ENCODE data around the gene TDRD9.

TDRD9 gene

GRCh38 chr14:103881268-103882201, 46.7 kb upstream of the TDRD9 start:
- Histone ChIP-seq H3K27me3 (peaks cover 71% of the 10 kb centered on the region), H3K9me3 (no peaks in the 10 kb centered on the region), H3K4me3 (ENCODE audit: low read depth in 1 of 2, low read length in 1 of 2) (no peak overlapping the region), H3K4me1 (ENCODE audit: control insufficient read depth in 1 of 2, insufficient read depth in 1 of 2, low read depth in 1 of 2, low read length in 1 of 2) (peaks cover 9 to 11% of the 10 kb centered on the region in 2 experiments), H3K36me3 (no peaks in the 10 kb centered on the region), H3K27ac (no peak overlapping the region)
- TF ChIP-seq CTCF (IDR thresholded peaks at IDR 0.05): no peak

- Histone ChIP-seq H3K27ac (no peak overlapping the region), H3K27me3 (peaks cover 64% of the 10 kb centered on the region), H3K4me1 (ENCODE audit: control insufficient read depth in 1 of 2, insufficient read depth in 1 of 2, low read depth in 1 of 2, low read length in 1 of 2) (peaks cover 9 to 11% of the 10 kb centered on the region in 2 experiments), H3K4me3 (ENCODE audit: low read depth in 1 of 2, low read length in 1 of 2) (no peak overlapping the region), H3K9me3 (no peaks in the 10 kb centered on the region), H3K36me3 (no peaks in the 10 kb centered on the region)
- TF ChIP-seq CTCF (IDR thresholded peaks at IDR 0.05): no peak
Observed at GRCh38 chr14:103882503-103883262, 45.6 kb upstream of the TDRD9 start.

GRCh38 chr14:103883263-103883523, 45.1 kb upstream of the TDRD9 start:
- Histone ChIP-seq H3K4me1 (ENCODE audit: control insufficient read depth in 1 of 2, insufficient read depth in 1 of 2, low read depth in 1 of 2, low read length in 1 of 2) (peaks cover 9 to 11% of the 10 kb centered on the region in 2 experiments), H3K27me3 (peaks cover 60% of the 10 kb centered on the region), H3K36me3 (no peaks in the 10 kb centered on the region), H3K9me3 (no peaks in the 10 kb centered on the region), H3K4me3 (ENCODE audit: low read depth in 1 of 2, low read length in 1 of 2) (no peak overlapping the region), H3K27ac (no peak overlapping the region)
- TF ChIP-seq CTCF (IDR thresholded peaks at IDR 0.05): no peak

GRCh38 chr14:103884854-103885253, 43.4 kb upstream of the TDRD9 start:
- no peaks in the 10 kb centered on the region for H3K9me3 ChIP-seq
- no peak overlapping the region for H3K4me3 ChIP-seq (ENCODE audit: low read depth in 1 of 2, low read length in 1 of 2)
- H3K27me3 ChIP-seq: peaks cover 43% of the 10 kb centered on the region
- H3K36me3 ChIP-seq: no peaks in the 10 kb centered on the region
- no peak for TF ChIP-seq CTCF (IDR thresholded peaks at IDR 0.05)
- H3K27ac ChIP-seq: no peak overlapping the region
- H3K4me1 ChIP-seq (ENCODE audit: control insufficient read depth in 1 of 2, insufficient read depth in 1 of 2, low read depth in 1 of 2, low read length in 1 of 2): peaks cover 7 to 8% of the 10 kb centered on the region in 2 experiments

GRCh38 chr14:103885509-103885932, 42.7 kb upstream of the TDRD9 start:
- peaks cover under 1 to 1% of the 10 kb centered on the region in 2 experiments for H3K4me1 ChIP-seq (ENCODE audit: control insufficient read depth in 1 of 2, insufficient read depth in 1 of 2, low read depth in 1 of 2, low read length in 1 of 2)
- H3K27me3 ChIP-seq: peaks cover 36% of the 10 kb centered on the region
- no peaks in the 10 kb centered on the region for H3K9me3 ChIP-seq
- H3K27ac ChIP-seq: no peak overlapping the region
- H3K4me3 ChIP-seq (ENCODE audit: low read depth in 1 of 2, low read length in 1 of 2): no peak overlapping the region
- no peaks in the 10 kb centered on the region for H3K36me3 ChIP-seq
- no peak for TF ChIP-seq CTCF (IDR thresholded peaks at IDR 0.05)

Measured in neutrophil (primary cell).